WI38 (cell line): Measurements from ENCODE around the gene PDE2A.

Experiments used
- H3K4me3 ChIP-seq: 2 replicates; pipeline ENCODE4 v1.5.1; 2011; ENCODE audit warnings: low read depth, mild to moderate bottlenecking, control low read depth, low read length
- CTCF ChIP-seq: IDR thresholded peaks from 2 replicates; pipeline ENCODE4 v1.5.1; 2012; ENCODE audit warnings: low read depth, mild to moderate bottlenecking, control low read depth, low read length

Gene PDE2A

GRCh38 chr11:72653649-72654048 is 20.6 kb downstream of the PDE2A start:
- no peak overlapping the region for H3K4me3 ChIP-seq
- no peak for TF ChIP-seq CTCF

GRCh38 chr11:72652873-72653630 is 21.2 kb downstream of the PDE2A start:
- TF ChIP-seq CTCF, result no peak
- H3K4me3 ChIP-seq, result no peak overlapping the region

- no peak overlapping the region for H3K4me3 ChIP-seq
- TF ChIP-seq CTCF, result no peak
Observed at GRCh38 chr11:72652133-72652532, 22.1 kb downstream of the PDE2A start.

- no peak for TF ChIP-seq CTCF
- no peak overlapping the region for H3K4me3 ChIP-seq
Observed at GRCh38 chr11:72649215-72649976, 24.8 kb downstream of the PDE2A start.

- TF ChIP-seq CTCF, result no peak
Observed at GRCh38 chr11:72648384-72649136, 25.7 kb downstream of the PDE2A start.

GRCh38 chr11:72647882-72648281 is 26.3 kb downstream of the PDE2A start:
- no peak for TF ChIP-seq CTCF
- H3K4me3 ChIP-seq, result no peak overlapping the region

More at GRCh38 chr11:72648384-72649136, 25.7 kb downstream of the PDE2A start:
- H3K4me3 ChIP-seq, result no peak overlapping the region

GRCh38 chr11:72646472-72646871 is 27.8 kb downstream of the PDE2A start:
- no peak overlapping the region for H3K4me3 ChIP-seq
- no peak for TF ChIP-seq CTCF
